Keratinocyte (primary cell): ENCODE results near the gene PCDHGB3.

Source experiments
- EZH2 ChIP-seq: IDR thresholded peaks from one replicate; pipeline ENCODE4 v1.6.1; 2012; ENCODE audit warnings: inconsistent platforms, mild to moderate bottlenecking, low read length, moderate library complexity
- TF ChIP-seq, protein P1 (sequence below), 3 experiments: IDR thresholded peaks in 1 of 3; conservative IDR thresholded peaks in 1 of 3; optimal IDR thresholded peaks in 1 of 3; 2 replicates in 2 of 3; 3 replicates in 1 of 3; pipeline versions ENCODE3 to v1.5.1; 2011; ENCODE audit warnings: low read length in 3 of 3, mild to moderate bottlenecking in 3 of 3, moderate library complexity in 2 of 3, control low read depth in 1 of 3, inconsistent platforms in 1 of 3; ENCODE audit not compliant: insufficient read depth in 2 of 3; ENCODE audit errors: extremely low read depth in 1 of 3

DNA sequence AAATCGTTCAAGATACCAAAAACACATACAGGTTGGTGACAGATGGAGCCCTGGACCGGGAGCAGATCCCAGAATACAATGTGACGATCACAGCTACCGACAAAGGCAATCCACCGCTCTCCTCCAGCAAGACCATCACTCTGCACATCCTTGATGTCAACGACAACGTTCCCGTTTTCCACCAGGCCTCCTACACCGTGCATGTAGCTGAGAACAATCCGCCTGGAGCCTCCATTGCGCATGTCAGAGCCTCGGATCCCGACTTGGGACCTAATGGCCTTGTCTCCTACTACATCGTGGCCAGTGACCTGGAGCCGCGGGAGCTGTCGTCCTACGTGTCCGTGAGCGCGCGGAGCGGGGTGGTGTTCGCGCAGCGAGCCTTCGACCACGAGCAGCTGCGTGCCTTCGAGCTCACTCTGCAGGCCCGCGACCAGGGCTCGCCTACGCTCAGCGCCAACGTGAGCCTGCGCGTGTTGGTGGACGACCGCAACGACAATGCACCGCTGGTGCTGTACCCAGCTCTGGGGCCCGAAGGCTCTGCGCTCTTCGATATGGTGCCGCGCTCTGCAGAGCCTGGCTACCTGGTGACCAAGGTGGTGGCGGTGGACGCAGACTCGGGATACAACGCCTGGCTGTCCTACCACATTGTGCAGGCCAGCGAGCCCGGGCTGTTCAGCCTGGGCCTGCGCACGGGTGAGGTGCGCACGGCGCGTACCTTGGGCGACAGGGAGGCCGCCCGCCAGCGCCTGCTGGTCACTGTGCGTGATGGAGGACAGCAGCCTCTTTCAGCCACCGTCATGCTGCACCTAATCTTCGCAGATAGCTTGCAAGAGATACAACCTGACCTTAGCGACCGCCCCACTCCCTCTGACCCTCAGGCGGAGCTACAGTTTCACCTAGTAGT, 1.8 kb downstream of the PCDHGB3 start:
- TF ChIP-seq, protein P1, sequence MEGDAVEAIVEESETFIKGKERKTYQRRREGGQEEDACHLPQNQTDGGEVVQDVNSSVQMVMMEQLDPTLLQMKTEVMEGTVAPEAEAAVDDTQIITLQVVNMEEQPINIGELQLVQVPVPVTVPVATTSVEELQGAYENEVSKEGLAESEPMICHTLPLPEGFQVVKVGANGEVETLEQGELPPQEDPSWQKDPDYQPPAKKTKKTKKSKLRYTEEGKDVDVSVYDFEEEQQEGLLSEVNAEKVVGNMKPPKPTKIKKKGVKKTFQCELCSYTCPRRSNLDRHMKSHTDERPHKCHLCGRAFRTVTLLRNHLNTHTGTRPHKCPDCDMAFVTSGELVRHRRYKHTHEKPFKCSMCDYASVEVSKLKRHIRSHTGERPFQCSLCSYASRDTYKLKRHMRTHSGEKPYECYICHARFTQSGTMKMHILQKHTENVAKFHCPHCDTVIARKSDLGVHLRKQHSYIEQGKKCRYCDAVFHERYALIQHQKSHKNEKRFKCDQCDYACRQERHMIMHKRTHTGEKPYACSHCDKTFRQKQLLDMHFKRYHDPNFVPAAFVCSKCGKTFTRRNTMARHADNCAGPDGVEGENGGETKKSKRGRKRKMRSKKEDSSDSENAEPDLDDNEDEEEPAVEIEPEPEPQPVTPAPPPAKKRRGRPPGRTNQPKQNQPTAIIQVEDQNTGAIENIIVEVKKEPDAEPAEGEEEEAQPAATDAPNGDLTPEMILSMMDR (optimal IDR thresholded peaks at IDR 0.05 in 1 of 3, IDR thresholded peaks at IDR 0.05 in 1 of 3, conservative IDR thresholded peaks at IDR 0.05 in 1 of 3; ENCODE audit: extremely low read depth in 1 of 3, insufficient read depth in 2 of 3, low read length in 3 of 3), result no peak
- no peak for TF ChIP-seq EZH2
